NCI-H510A (cell line): ENCODE data around the gene MVB12A.
A peak's percentile ranks its signal among the peaks of the same experiment; 100 is the strongest.

Source experiments
- DNase-seq: peaks from one replicate; lab custom pipeline; 2025; lab: John Stamatoyannopoulos, UW

MVB12A gene

GRCh38 chr19:17445526-17446165 lies 25.8 kb downstream of the MVB12A start:
- DNase-seq = no peak

- no peak for DNase-seq
These were observed 27.9 kb downstream of the MVB12A start for GRCh38 chr19:17447704-17448130.

- DNase-seq = no peak
These were observed 28.5 kb downstream of the MVB12A start, which contains the start of gene TMEM221 for GRCh38 chr19:17448131-17448967. Gene TMEM221 (minus strand): TSS chr19:17448668. CDS start chr19:17448462, 206 bp downstream.

GRCh38 chr19:17450264-17451075 lies 30.6 kb downstream of the MVB12A start:
- DNase-seq = no peak

- no peak for DNase-seq
These were observed 32.0 kb downstream of the MVB12A start for GRCh38 chr19:17451820-17452219.

- no peak for DNase-seq
These were observed 34.8 kb downstream of the MVB12A start for GRCh38 chr19:17454576-17455071.

GRCh38 chr19:17455308-17456123 lies 35.7 kb downstream of the MVB12A start:
- no peak for DNase-seq

GRCh38 chr19:17456127-17456526 lies 36.3 kb downstream of the MVB12A start:
- no peak for DNase-seq

- no peak for DNase-seq
These were observed 37.8 kb downstream of the MVB12A start for GRCh38 chr19:17457616-17458015.

GRCh38 chr19:17458970-17459369 lies 39.1 kb downstream of the MVB12A start:
- DNase-seq = no peak

- no peak for DNase-seq
These were observed 40.8 kb downstream of the MVB12A start, which contains the start of gene NXNL1 for GRCh38 chr19:17460372-17461230. Gene NXNL1 (minus strand): TSS chr19:17460926. CDS start chr19:17460869, 57 bp downstream.

- DNase-seq = no peak
These were observed 46.6 kb downstream of the MVB12A start for GRCh38 chr19:17466487-17466850.

GRCh38 chr19:17467471-17468301 lies 47.8 kb downstream of the MVB12A start:
- DNase-seq = no peak

- DNase-seq = no peak
These were observed 48.6 kb downstream of the MVB12A start for GRCh38 chr19:17468302-17469091.

- DNase-seq = no peak
These were observed 49.2 kb downstream of the MVB12A start for GRCh38 chr19:17469092-17469480.

- peak; percentile 93 for DNase-seq
These were observed 49.7 kb downstream of the MVB12A start for GRCh38 chr19:17469481-17470067.

- peak; percentile 98 for DNase-seq
These were observed 50.4 kb downstream of the MVB12A start, which contains the start of gene SLC27A1 for GRCh38 chr19:17470068-17470841. Gene SLC27A1 (plus strand): TSS chr19:17470524. CDS start chr19:17470541, 17 bp downstream.
